Smooth muscle cell (in vitro differentiated cells): ENCODE measurements around the gene MOGAT2. TPM values are rescaled to one million over a fixed set of nuclear protein-coding genes. Genes with fewer than 3 reads are reported as not detected.
"Not testable (repeated sequence)": the region's sequence is repeated elsewhere in the genome, so short reads cannot be mapped to it uniquely, and the experiment has no call there.

Source experiments
- DNase-seq: peaks from one replicate; lab custom pipeline; 2025; ENCODE audit not compliant: unreplicated experiment; lab: John Stamatoyannopoulos, UW
- H2AFZ ChIP-seq: fragments of 200-600 bp; sonication (generic); 2 replicates; pipeline ENCODE4 v1.6.0; 2016; ENCODE audit warnings: antibody characterized with exemption, low read depth, mild to moderate bottlenecking
- H3F3A ChIP-seq: fragments of 200-600 bp; sonication (generic); 2 replicates; pipeline ENCODE4 v1.6.0; 2017; ENCODE audit warnings: antibody characterized with exemption, low read depth
- H3K27ac ChIP-seq: fragments of 200-600 bp; sonication (generic); 2 replicates; pipeline ENCODE4 v1.5.1; 2016; ENCODE audit warnings: low read depth, mild to moderate bottlenecking
- H3K27me3 ChIP-seq: fragments of 200-600 bp; sonication (generic); 2 replicates; pipeline ENCODE4 v1.6.1; 2016; ENCODE audit warnings: low read depth, mild to moderate bottlenecking
- H3K36me3 ChIP-seq: fragments of 200-600 bp; sonication (generic); 2 replicates; pipeline ENCODE4 v1.5.1; 2016; ENCODE audit warnings: low read depth
- H3K4me1 ChIP-seq: fragments of 200-600 bp; sonication (generic); 2 replicates; pipeline ENCODE4 v1.5.1; 2016; ENCODE audit warnings: low read depth
- H3K4me2 ChIP-seq: fragments of 200-600 bp; sonication (generic); 2 replicates; pipeline ENCODE4 v1.6.0; 2016; ENCODE audit warnings: mild to moderate bottlenecking
- H3K4me3 ChIP-seq: fragments of 200-600 bp; sonication (generic); 2 replicates; pipeline ENCODE4 v1.5.1; 2016; ENCODE audit warnings: mild to moderate bottlenecking
- H3K79me2 ChIP-seq: fragments of 200-600 bp; sonication (generic); 2 replicates; pipeline ENCODE4 v1.6.0; 2016; ENCODE audit warnings: low read depth, mild to moderate bottlenecking
- H3K9ac ChIP-seq: fragments of 200-600 bp; sonication (generic); 2 replicates; pipeline ENCODE4 v1.6.0; 2016; ENCODE audit warnings: low read depth
- H3K9me3 ChIP-seq: fragments of 200-600 bp; sonication (generic); replicated peaks from 2 replicates; pipeline ENCODE4 v1.5.1; 2016; ENCODE audit warnings: low read depth
- H4K20me1 ChIP-seq: fragments of 200-600 bp; sonication (generic); 2 replicates; pipeline ENCODE4 v1.6.0; 2016; ENCODE audit warnings: low read depth
- WGBS: methylation state at CpG from one replicate; pipeline ENCODE4 v1.1.7; 2016; ENCODE audit warnings: low lambda C conversion rate; 5-methylcytosine and 5-hydroxymethylcytosine counted together
- polyA plus RNA-seq: library from polyadenylated mRNA; unstranded; fragments of >200 nt; fragmentation: Nextera tagmentation; extraction: Ambion mirVana; gene quantifications from 2 replicates; pipeline ENCODE4 v1.2.1, GENCODE V29; 2016
- total RNA-seq: library from RNA; depleted of rRNA; stranded (reverse); fragments of >200 nt; gene quantifications from 2 replicates; pipeline ENCODE4 v1.2.3, GENCODE V29; 2014
- TF ChIP-seq, protein P1 (sequence below): fragments of 200-600 bp; sonication (generic); IDR thresholded peaks from 2 replicates; pipeline ENCODE4 v1.5.1; 2017; ENCODE audit warnings: borderline replicate concordance, mild to moderate bottlenecking, antibody characterized with exemption; ENCODE audit not compliant: insufficient read depth, poor library complexity, severe bottlenecking

MOGAT2 gene
- total and polyA plus RNA-seq, 2 experiments from 2014 or later: not detected

DNA sequence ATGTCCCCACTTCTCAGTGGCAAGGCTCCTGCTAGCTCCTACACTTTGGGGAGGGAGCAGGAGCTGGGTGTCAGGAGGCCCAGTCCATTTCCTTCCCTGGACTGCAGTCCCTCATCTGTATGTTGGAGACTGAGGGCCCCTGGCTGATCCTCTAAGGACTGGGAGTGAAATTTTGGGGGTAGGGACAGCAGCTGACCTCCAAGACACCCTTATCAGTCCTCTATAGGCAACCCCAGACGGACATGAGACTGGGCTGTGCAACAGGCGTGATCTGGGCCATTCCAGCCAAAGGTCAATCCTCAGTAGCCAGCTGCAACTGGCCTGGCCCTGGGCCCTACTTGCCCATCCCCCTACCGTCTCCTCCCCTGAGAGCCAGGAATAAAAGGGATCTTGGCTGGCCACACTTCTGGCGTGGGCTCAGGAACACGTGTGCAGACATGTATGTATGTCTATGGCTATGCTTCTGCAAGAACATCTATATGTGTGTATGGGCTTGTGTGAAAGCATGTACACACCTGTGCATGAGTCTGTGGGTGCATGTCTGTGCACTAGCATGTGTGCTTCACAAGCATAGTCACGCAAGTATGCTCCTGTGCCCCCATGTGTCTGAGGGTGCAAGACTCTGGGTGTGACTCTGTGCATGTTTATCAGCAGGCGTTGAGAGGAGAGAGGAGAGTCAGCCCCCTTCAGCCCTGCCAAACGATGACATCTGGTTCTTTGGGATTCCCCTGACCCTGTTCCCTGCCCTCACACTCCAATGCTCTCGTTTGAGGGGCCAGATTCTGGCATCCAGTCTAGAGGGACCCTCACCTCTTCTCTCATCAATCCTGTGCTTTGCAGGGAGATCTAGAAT, 26.3 kb downstream of the MOGAT2 start:
- Histone ChIP-seq H3K4me2 (no peak overlapping the region), H3K27me3 (peaks cover 9% of the 10 kb centered on the region), H3K9me3 (no peaks in the 10 kb centered on the region), H2AFZ (no peak overlapping the region), H3F3A (no peaks in the 10 kb centered on the region), H3K4me3 (no peak overlapping the region), H3K27ac (no peak overlapping the region), H3K79me2 (no peaks in the 10 kb centered on the region), H3K36me3 (no peaks in the 10 kb centered on the region), H3K4me1 (no peaks in the 10 kb centered on the region), H4K20me1 (no peaks in the 10 kb centered on the region), H3K9ac (no peak overlapping the region)
- 82% methylated on average over 9 of the region's 9 CpGs for WGBS
- DNase-seq: no peak
- TF ChIP-seq, protein P1, sequence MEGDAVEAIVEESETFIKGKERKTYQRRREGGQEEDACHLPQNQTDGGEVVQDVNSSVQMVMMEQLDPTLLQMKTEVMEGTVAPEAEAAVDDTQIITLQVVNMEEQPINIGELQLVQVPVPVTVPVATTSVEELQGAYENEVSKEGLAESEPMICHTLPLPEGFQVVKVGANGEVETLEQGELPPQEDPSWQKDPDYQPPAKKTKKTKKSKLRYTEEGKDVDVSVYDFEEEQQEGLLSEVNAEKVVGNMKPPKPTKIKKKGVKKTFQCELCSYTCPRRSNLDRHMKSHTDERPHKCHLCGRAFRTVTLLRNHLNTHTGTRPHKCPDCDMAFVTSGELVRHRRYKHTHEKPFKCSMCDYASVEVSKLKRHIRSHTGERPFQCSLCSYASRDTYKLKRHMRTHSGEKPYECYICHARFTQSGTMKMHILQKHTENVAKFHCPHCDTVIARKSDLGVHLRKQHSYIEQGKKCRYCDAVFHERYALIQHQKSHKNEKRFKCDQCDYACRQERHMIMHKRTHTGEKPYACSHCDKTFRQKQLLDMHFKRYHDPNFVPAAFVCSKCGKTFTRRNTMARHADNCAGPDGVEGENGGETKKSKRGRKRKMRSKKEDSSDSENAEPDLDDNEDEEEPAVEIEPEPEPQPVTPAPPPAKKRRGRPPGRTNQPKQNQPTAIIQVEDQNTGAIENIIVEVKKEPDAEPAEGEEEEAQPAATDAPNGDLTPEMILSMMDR: no peak

DNA sequence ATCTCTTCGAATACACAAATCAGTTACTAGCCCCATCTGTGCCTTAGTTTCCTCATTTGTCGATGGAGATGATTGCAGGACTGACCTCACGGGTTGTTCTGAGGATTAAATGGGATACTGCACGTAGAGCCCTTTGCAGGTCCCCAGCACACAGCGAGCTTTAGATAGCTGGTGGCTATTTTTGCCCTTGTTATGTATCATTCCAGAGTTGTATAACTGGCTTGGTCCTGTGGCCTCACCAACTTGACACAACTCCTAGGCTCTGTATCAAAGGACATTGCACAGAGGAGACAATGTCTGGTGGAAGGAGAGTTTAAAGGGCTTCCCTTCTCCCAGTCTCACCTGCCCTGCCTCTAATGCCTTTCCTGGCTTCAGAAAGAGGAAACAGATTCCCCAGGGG, 28.2 kb downstream of the MOGAT2 start:
- no peak for DNase-seq
- TF ChIP-seq, protein P1: no peak
- no peak overlapping the region for H3K9ac ChIP-seq
- H3K9me3 ChIP-seq: no peaks in the 10 kb centered on the region
- H3K36me3 ChIP-seq: no peaks in the 10 kb centered on the region
- no peak overlapping the region for H3K27ac ChIP-seq
- no peaks in the 10 kb centered on the region for H3K4me1 ChIP-seq
- H3K27me3 ChIP-seq: peaks cover 4% of the 10 kb centered on the region
- no peaks in the 10 kb centered on the region for H3F3A ChIP-seq
- no peaks in the 10 kb centered on the region for H3K79me2 ChIP-seq
- H4K20me1 ChIP-seq: no peaks in the 10 kb centered on the region
- 85% methylated on average over 5 of the region's 5 CpGs for WGBS
- no peak overlapping the region for H2AFZ ChIP-seq
- no peak overlapping the region for H3K4me2 ChIP-seq
- no peak overlapping the region for H3K4me3 ChIP-seq

DNA sequence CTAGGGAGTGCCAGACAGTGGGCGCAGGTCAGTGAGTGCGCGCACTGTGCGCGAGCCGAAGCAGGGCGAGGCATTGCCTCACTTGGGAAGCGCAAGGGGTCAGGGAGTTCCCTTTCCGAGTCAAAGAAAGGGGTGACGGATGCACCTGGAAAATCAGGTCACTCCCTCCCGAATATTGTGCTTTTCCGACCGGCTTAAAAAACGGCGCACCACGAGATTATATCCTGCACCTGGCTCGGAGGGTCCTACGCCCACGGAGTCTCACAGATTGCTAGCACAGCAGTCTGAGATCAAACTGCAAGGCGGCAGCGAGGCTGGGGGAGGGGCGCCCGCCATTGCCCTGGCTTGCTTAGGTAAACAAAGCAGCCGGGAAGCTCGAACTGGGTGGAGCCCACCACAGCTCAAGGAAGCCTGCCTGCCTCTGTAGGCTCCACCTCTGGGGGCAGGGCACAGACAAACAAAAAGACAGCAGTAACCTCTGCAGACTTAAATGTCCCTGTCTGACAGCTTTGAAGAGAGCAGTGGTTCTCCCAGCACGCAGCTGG, 31.2 kb downstream of the MOGAT2 start:
- H3K4me1 ChIP-seq, H3K79me2 ChIP-seq, H3K9ac ChIP-seq, H3K4me3 ChIP-seq, DNase-seq, H3K4me2 ChIP-seq, H3F3A ChIP-seq, H3K9me3 ChIP-seq, H3K36me3 ChIP-seq, H3K27ac ChIP-seq, H3K27me3 ChIP-seq, H2AFZ ChIP-seq, H4K20me1 ChIP-seq: not testable (repeated sequence)
- 51% methylated on average over 25 of the region's 26 CpGs for WGBS

DNA sequence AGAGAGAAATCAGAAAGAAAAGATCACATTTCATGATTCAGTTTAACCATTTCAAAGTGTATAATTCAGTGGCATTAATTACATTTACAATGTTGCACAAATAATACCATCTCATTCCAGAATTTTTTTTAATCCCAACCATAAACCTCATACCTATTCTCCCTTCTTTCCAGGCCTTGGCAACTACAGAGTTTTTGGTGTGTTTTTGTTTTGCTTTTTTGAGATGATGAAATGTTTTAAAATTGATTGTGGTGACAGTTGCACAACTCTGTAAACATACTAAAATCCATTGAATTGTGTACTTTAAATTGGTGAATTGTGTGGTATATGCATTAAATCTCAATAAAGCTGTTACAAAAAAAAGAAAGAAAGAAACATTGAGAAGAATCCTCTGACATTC, 37.3 kb downstream of the MOGAT2 start:
- DNase-seq, H3K9me3 ChIP-seq, H3K4me1 ChIP-seq, H4K20me1 ChIP-seq, H3K36me3 ChIP-seq, H3K4me3 ChIP-seq, H2AFZ ChIP-seq, H3K79me2 ChIP-seq, H3K4me2 ChIP-seq, H3F3A ChIP-seq, H3K27ac ChIP-seq, H3K27me3 ChIP-seq, H3K9ac ChIP-seq: not testable (repeated sequence)
